ENCODE results near the gene RPGR. TPM values are rescaled to one million over a fixed set of nuclear protein-coding genes. Genes with fewer than 3 reads are reported as not detected.

The RPGR gene
- total and polyA plus RNA-seq, 2 experiments from 2014 or later, result 7.4 to 36.3 TPM

DNA sequence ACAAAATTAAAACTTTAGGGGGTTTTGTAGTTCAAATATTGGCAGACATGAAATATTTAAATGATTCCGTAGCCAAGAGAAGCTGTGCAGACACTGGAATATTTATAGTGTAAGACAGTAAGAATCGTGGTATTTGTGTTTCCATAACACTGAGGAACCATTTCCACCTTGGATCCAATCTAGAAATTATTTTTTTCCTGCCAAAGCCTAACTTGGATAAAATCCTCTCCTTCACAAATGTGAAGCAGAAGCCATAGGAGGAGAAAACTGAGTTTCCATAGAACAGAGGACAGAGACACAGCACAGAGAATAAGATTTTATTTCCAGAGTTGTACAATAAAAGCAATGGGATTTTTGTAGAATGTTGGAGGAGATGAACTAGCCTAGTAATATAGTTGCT, 86.8 kb downstream of the RPGR start:
- Histone ChIP-seq H3K4me3 (no peak overlapping the region), H3K9me2 (ENCODE audit: insufficient read depth) (no peaks in the 10 kb centered on the region), H3K79me2 (replicated peaks; ENCODE audit: insufficient read depth) (no peaks in the 10 kb centered on the region), H4K20me1 (replicated peaks; ENCODE audit: insufficient read depth) (no peaks in the 10 kb centered on the region), H2AFZ (no peak overlapping the region), H3K36me3 (ENCODE audit: insufficient read depth) (no peaks in the 10 kb centered on the region), H3K4me2 (no peak overlapping the region), H3K27ac (ENCODE audit: low read depth) (no peak overlapping the region), H3K4me1 (ENCODE audit: insufficient read depth) (no peaks in the 10 kb centered on the region), H3K27me3 (ENCODE audit: insufficient read depth) (no peaks in the 10 kb centered on the region), H3F3A (replicated peaks; ENCODE audit: low read depth) (no peaks in the 10 kb centered on the region)
- Mint-ChIP-seq H3K4me1 (no peaks in the 10 kb centered on the region), H3K27ac (no peak overlapping the region), H3K4me3 (no peak overlapping the region), H3K27me3 (ENCODE audit: insufficient read depth, low read depth, poor library complexity) (no peaks in the 10 kb centered on the region), H3K9me3 (no peaks in the 10 kb centered on the region), H3K36me3 (ENCODE audit: low read depth) (no peaks in the 10 kb centered on the region)
- DNase-seq (ENCODE audit: low spot score) (no peak), ATAC-seq (no peak)
- TF ChIP-seq POLR2AphosphoS5 (IDR thresholded peaks at IDR 0.05; ENCODE audit: low read depth) (no peak), ZNF114 (CRISPR knock-in tag; IDR thresholded peaks at IDR 0.05) (no peak), ZNF331 (CRISPR knock-in tag; IDR thresholded peaks at IDR 0.05; ENCODE audit: low read depth) (no peak), CREB1 (CRISPR knock-in tag; IDR thresholded peaks at IDR 0.05; ENCODE audit: low read depth) (no peak), EZH2 (IDR thresholded peaks at IDR 0.05; ENCODE audit: low read depth, unreplicated experiment) (no peak), JUNB (IDR thresholded peaks at IDR 0.05; ENCODE audit: unreplicated experiment) (no peak), NANOG (IDR thresholded peaks at IDR 0.05; ENCODE audit: borderline replicate concordance) (no peak), STAT1 (IDR thresholded peaks at IDR 0.05; ENCODE audit: unreplicated experiment) (no peak), EZH2phosphoT487 (IDR thresholded peaks at IDR 0.05; ENCODE audit: unreplicated experiment) (no peak)
- TF ChIP-seq, protein P1, sequence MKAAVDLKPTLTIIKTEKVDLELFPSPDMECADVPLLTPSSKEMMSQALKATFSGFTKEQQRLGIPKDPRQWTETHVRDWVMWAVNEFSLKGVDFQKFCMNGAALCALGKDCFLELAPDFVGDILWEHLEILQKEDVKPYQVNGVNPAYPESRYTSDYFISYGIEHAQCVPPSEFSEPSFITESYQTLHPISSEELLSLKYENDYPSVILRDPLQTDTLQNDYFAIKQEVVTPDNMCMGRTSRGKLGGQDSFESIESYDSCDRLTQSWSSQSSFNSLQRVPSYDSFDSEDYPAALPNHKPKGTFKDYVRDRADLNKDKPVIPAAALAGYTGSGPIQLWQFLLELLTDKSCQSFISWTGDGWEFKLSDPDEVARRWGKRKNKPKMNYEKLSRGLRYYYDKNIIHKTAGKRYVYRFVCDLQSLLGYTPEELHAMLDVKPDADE (IDR thresholded peaks at IDR 0.05), result no peak
- TF ChIP-seq, protein P2, sequence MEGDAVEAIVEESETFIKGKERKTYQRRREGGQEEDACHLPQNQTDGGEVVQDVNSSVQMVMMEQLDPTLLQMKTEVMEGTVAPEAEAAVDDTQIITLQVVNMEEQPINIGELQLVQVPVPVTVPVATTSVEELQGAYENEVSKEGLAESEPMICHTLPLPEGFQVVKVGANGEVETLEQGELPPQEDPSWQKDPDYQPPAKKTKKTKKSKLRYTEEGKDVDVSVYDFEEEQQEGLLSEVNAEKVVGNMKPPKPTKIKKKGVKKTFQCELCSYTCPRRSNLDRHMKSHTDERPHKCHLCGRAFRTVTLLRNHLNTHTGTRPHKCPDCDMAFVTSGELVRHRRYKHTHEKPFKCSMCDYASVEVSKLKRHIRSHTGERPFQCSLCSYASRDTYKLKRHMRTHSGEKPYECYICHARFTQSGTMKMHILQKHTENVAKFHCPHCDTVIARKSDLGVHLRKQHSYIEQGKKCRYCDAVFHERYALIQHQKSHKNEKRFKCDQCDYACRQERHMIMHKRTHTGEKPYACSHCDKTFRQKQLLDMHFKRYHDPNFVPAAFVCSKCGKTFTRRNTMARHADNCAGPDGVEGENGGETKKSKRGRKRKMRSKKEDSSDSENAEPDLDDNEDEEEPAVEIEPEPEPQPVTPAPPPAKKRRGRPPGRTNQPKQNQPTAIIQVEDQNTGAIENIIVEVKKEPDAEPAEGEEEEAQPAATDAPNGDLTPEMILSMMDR (conservative IDR thresholded peaks at IDR 0.05; ENCODE audit: low read depth in 2 of 2), result no peak
- TF ChIP-seq, protein P3, sequence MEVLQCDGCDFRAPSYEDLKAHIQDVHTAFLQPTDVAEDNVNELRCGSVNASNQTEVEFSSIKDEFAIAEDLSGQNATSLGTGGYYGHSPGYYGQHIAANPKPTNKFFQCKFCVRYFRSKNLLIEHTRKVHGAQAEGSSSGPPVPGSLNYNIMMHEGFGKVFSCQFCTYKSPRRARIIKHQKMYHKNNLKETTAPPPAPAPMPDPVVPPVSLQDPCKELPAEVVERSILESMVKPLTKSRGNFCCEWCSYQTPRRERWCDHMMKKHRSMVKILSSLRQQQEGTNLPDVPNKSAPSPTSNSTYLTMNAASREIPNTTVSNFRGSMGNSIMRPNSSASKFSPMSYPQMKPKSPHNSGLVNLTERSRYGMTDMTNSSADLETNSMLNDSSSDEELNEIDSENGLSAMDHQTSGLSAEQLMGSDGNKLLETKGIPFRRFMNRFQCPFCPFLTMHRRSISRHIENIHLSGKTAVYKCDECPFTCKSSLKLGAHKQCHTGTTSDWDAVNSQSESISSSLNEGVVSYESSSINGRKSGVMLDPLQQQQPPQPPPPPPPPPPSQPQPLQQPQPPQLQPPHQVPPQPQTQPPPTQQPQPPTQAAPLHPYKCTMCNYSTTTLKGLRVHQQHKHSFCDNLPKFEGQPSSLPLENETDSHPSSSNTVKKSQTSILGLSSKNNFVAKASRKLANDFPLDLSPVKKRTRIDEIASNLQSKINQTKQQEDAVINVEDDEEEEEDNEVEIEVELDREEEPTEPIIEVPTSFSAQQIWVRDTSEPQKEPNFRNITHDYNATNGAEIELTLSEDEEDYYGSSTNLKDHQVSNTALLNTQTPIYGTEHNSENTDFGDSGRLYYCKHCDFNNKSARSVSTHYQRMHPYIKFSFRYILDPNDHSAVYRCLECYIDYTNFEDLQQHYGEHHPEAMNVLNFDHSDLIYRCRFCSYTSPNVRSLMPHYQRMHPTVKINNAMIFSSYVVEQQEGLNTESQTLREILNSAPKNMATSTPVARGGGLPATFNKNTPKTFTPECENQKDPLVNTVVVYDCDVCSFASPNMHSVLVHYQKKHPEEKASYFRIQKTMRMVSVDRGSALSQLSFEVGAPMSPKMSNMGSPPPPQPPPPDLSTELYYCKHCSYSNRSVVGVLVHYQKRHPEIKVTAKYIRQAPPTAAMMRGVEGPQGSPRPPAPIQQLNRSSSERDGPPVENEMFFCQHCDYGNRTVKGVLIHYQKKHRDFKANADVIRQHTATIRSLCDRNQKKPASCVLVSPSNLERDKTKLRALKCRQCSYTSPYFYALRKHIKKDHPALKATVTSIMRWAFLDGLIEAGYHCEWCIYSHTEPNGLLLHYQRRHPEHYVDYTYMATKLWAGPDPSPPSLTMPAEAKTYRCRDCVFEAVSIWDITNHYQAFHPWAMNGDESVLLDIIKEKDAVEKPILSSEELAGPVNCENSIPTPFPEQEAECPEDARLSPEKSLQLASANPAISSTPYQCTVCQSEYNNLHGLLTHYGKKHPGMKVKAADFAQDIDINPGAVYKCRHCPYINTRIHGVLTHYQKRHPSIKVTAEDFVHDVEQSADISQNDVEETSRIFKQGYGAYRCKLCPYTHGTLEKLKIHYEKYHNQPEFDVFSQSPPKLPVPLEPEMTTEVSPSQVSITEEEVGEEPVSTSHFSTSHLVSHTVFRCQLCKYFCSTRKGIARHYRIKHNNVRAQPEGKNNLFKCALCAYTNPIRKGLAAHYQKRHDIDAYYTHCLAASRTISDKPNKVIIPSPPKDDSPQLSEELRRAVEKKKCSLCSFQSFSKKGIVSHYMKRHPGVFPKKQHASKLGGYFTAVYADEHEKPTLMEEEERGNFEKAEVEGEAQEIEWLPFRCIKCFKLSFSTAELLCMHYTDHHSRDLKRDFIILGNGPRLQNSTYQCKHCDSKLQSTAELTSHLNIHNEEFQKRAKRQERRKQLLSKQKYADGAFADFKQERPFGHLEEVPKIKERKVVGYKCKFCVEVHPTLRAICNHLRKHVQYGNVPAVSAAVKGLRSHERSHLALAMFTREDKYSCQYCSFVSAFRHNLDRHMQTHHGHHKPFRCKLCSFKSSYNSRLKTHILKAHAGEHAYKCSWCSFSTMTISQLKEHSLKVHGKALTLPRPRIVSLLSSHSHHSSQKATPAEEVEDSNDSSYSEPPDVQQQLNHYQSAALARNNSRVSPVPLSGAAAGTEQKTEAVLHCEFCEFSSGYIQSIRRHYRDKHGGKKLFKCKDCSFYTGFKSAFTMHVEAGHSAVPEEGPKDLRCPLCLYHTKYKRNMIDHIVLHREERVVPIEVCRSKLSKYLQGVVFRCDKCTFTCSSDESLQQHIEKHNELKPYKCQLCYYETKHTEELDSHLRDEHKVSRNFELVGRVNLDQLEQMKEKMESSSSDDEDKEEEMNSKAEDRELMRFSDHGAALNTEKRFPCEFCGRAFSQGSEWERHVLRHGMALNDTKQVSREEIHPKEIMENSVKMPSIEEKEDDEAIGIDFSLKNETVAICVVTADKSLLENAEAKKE (CRISPR knock-in tag; IDR thresholded peaks at IDR 0.05), result no peak
- TF ChIP-seq, protein P4, sequence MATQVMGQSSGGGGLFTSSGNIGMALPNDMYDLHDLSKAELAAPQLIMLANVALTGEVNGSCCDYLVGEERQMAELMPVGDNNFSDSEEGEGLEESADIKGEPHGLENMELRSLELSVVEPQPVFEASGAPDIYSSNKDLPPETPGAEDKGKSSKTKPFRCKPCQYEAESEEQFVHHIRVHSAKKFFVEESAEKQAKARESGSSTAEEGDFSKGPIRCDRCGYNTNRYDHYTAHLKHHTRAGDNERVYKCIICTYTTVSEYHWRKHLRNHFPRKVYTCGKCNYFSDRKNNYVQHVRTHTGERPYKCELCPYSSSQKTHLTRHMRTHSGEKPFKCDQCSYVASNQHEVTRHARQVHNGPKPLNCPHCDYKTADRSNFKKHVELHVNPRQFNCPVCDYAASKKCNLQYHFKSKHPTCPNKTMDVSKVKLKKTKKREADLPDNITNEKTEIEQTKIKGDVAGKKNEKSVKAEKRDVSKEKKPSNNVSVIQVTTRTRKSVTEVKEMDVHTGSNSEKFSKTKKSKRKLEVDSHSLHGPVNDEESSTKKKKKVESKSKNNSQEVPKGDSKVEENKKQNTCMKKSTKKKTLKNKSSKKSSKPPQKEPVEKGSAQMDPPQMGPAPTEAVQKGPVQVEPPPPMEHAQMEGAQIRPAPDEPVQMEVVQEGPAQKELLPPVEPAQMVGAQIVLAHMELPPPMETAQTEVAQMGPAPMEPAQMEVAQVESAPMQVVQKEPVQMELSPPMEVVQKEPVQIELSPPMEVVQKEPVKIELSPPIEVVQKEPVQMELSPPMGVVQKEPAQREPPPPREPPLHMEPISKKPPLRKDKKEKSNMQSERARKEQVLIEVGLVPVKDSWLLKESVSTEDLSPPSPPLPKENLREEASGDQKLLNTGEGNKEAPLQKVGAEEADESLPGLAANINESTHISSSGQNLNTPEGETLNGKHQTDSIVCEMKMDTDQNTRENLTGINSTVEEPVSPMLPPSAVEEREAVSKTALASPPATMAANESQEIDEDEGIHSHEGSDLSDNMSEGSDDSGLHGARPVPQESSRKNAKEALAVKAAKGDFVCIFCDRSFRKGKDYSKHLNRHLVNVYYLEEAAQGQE (IDR thresholded peaks at IDR 0.05; ENCODE audit: unreplicated experiment), result no peak
